HepG2 (cell line): Measurements from ENCODE around the gene CYB5D1. TPM values are rescaled to one million over a fixed set of nuclear protein-coding genes. Genes with fewer than 3 reads are reported as not detected.

ENCODE experiments used
- FOXA1 ChIP-seq, 2 experiments: fragments of 450-650 bp in 1 of 2; sonication (generic) in 1 of 2; formaldehyde crosslinking in 1 of 2; IDR thresholded peaks; 2 replicates each; pipeline versions ENCODE4 v1.4.0 to v1.6.1; 2016 to 2020; ENCODE audit warnings: missing genetic modification reagents in 1 of 2
- GABPB1 ChIP-seq: IDR thresholded peaks from 2 replicates; pipeline ENCODE4 v1.6.1; 2016; ENCODE audit warnings: mild to moderate bottlenecking, missing genetic modification reagents, moderate library complexity, missing compliant biosample characterization
- SKI ChIP-seq: fragments of 450-650 bp; IDR thresholded peaks from one replicate; pipeline ENCODE4 v1.6.1; 2018; ENCODE audit warnings: mild to moderate bottlenecking; ENCODE audit not compliant: partially characterized antibody
- TBL1XR1 ChIP-seq: fragments of 150-350 bp; IDR thresholded peaks from 2 replicates; pipeline ENCODE4 v1.6.1; 2014; ENCODE audit warnings: borderline replicate concordance, low read length; ENCODE audit not compliant: partially characterized antibody
- ZNF550 ChIP-seq: sonication (generic); formaldehyde crosslinking; IDR thresholded peaks from 2 replicates; pipeline ENCODE4 v1.4.0; 2020; ENCODE audit warnings: mild to moderate bottlenecking, missing genetic modification reagents, borderline replicate concordance
- ZSCAN30 ChIP-seq: sonication (generic); formaldehyde crosslinking; IDR thresholded peaks from 2 replicates; pipeline ENCODE4 v1.5.0; 2020; ENCODE audit warnings: mild to moderate bottlenecking, missing genetic modification reagents
- polyA plus RNA-seq, 8 experiments: library from polyadenylated mRNA; depleted of rRNA in 3 of 8; stranded (reverse) in 7 of 8; unstranded in 1 of 8; fragments of >200 nt; fragmentation: Illumina TruSeq in 4 of 8; extraction: Trizol in 4 of 8; gene quantifications; 2 replicates each; pipeline versions ENCODE4 v1.2.1 to v1.2.3, GENCODE V29; 2011 to 2016; ENCODE audit warnings: low read depth in 4 of 8, missing spikeins in 1 of 8, mixed read lengths in 1 of 8; ENCODE audit not compliant: insufficient read depth in 1 of 8
- total RNA-seq, 5 experiments: library from RNA; depleted of rRNA; stranded (reverse); fragments of >200 nt; fragmentation: Illumina TruSeq; extraction: Trizol; gene quantifications; 2 replicates each; pipeline ENCODE4 v1.2.3, GENCODE V29; 2016; ENCODE audit warnings: low read depth in 1 of 5
- TF ChIP-seq, protein P1 (sequence below): sonication (generic); formaldehyde crosslinking; IDR thresholded peaks from 2 replicates; pipeline ENCODE4 v1.5.0; 2020; ENCODE audit warnings: mild to moderate bottlenecking, missing genetic modification reagents, moderate library complexity
- TF ChIP-seq, protein P2 (sequence below): IDR thresholded peaks from 2 replicates; pipeline ENCODE4 v1.6.1; 2012; ENCODE audit warnings: inconsistent platforms
- TF ChIP-seq, protein P3 (sequence below), 2 experiments: IDR thresholded peaks; 2 replicates each; pipeline ENCODE4 v1.6.1; 2011 to 2012; ENCODE audit warnings: low read length in 2 of 2, borderline replicate concordance in 1 of 2, low read depth in 1 of 2, mild to moderate bottlenecking in 1 of 2, moderate library complexity in 1 of 2
- TF ChIP-seq, protein P4 (sequence below): sonication (generic); formaldehyde crosslinking; IDR thresholded peaks from 2 replicates; pipeline ENCODE4 v1.5.0; 2020; ENCODE audit warnings: missing genetic modification reagents
- TF ChIP-seq, protein P5 (sequence below): sonication (generic); formaldehyde crosslinking; IDR thresholded peaks from 2 replicates; pipeline ENCODE4 v1.4.0; 2020; ENCODE audit warnings: missing genetic modification reagents, borderline replicate concordance
- TF ChIP-seq, protein P6 (sequence below): sonication (generic); formaldehyde crosslinking; IDR thresholded peaks from 2 replicates; pipeline ENCODE4 v1.5.1; 2020; ENCODE audit warnings: mild to moderate bottlenecking, missing genetic modification reagents, moderate library complexity

The CYB5D1 gene
- total and polyA plus RNA-seq, 2 of the 13 experiments (the other 11 are each of a cell fraction or from before 2014, with no cell fraction given) = 8.9 to 17.0 TPM

DNA sequence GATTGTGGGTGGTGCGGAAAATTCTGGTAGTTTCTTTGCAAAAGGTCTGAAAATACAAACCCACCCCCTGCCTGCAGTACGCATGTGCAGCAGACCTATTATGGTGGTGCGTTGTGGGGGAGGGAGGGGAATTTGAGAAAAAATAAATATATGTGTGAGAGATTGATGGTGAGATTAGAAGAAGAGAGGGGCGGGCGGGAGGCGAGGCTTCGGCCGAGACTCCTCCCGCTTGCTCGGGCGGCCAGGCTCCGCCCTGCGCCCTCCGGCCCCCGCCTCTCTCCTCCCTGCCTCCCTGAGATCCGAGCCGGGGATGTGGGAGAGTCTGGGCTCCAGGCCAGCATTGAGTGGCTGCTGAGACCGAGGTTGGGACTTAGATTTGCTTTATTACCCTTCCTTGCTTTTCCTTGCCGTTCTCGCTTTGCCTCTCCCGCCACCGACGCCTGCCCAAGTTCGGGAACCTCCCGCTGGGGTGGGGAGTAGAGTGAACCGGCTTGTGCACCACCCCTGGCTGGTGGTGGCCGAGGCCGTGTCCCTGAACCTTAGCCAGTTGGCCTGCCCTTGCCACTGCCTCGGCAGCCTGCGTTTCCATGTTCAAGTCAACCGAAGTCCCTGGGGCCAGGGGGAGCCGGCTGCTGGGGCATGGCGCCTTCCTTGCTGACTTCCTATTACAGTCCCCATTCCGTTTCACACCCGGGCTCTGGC lies 29.8 kb downstream of the CYB5D1 start (continued):
- TF ChIP-seq, protein P1, sequence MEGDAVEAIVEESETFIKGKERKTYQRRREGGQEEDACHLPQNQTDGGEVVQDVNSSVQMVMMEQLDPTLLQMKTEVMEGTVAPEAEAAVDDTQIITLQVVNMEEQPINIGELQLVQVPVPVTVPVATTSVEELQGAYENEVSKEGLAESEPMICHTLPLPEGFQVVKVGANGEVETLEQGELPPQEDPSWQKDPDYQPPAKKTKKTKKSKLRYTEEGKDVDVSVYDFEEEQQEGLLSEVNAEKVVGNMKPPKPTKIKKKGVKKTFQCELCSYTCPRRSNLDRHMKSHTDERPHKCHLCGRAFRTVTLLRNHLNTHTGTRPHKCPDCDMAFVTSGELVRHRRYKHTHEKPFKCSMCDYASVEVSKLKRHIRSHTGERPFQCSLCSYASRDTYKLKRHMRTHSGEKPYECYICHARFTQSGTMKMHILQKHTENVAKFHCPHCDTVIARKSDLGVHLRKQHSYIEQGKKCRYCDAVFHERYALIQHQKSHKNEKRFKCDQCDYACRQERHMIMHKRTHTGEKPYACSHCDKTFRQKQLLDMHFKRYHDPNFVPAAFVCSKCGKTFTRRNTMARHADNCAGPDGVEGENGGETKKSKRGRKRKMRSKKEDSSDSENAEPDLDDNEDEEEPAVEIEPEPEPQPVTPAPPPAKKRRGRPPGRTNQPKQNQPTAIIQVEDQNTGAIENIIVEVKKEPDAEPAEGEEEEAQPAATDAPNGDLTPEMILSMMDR = peak; percentile 19
- TF ChIP-seq FOXA1 (IDR thresholded peaks at IDR 0.05) (no peak), FOXA1 (CRISPR knock-in tag; IDR thresholded peaks at IDR 0.05) (no peak), ZSCAN30 (CRISPR knock-in tag) (no peak), TBL1XR1 (peak; percentile 52), GABPB1 (CRISPR knock-in tag) (peak; percentile 51), SKI (peak; percentile 84), ZNF550 (CRISPR knock-in tag) (no peak)
- TF ChIP-seq, protein P2, sequence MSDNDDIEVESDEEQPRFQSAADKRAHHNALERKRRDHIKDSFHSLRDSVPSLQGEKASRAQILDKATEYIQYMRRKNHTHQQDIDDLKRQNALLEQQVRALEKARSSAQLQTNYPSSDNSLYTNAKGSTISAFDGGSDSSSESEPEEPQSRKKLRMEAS = no peak; the same call in 1 of the 2 replicates
- TF ChIP-seq, protein P3, sequence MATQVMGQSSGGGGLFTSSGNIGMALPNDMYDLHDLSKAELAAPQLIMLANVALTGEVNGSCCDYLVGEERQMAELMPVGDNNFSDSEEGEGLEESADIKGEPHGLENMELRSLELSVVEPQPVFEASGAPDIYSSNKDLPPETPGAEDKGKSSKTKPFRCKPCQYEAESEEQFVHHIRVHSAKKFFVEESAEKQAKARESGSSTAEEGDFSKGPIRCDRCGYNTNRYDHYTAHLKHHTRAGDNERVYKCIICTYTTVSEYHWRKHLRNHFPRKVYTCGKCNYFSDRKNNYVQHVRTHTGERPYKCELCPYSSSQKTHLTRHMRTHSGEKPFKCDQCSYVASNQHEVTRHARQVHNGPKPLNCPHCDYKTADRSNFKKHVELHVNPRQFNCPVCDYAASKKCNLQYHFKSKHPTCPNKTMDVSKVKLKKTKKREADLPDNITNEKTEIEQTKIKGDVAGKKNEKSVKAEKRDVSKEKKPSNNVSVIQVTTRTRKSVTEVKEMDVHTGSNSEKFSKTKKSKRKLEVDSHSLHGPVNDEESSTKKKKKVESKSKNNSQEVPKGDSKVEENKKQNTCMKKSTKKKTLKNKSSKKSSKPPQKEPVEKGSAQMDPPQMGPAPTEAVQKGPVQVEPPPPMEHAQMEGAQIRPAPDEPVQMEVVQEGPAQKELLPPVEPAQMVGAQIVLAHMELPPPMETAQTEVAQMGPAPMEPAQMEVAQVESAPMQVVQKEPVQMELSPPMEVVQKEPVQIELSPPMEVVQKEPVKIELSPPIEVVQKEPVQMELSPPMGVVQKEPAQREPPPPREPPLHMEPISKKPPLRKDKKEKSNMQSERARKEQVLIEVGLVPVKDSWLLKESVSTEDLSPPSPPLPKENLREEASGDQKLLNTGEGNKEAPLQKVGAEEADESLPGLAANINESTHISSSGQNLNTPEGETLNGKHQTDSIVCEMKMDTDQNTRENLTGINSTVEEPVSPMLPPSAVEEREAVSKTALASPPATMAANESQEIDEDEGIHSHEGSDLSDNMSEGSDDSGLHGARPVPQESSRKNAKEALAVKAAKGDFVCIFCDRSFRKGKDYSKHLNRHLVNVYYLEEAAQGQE (IDR thresholded peaks at IDR 0.05; ENCODE audit: borderline replicate concordance in 1 of 2, low read depth in 1 of 2, low read length in 2 of 2) = no peak
- TF ChIP-seq, protein P4, sequence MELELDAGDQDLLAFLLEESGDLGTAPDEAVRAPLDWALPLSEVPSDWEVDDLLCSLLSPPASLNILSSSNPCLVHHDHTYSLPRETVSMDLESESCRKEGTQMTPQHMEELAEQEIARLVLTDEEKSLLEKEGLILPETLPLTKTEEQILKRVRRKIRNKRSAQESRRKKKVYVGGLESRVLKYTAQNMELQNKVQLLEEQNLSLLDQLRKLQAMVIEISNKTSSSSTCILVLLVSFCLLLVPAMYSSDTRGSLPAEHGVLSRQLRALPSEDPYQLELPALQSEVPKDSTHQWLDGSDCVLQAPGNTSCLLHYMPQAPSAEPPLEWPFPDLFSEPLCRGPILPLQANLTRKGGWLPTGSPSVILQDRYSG (CRISPR knock-in tag) = no peak
- TF ChIP-seq, protein P5, sequence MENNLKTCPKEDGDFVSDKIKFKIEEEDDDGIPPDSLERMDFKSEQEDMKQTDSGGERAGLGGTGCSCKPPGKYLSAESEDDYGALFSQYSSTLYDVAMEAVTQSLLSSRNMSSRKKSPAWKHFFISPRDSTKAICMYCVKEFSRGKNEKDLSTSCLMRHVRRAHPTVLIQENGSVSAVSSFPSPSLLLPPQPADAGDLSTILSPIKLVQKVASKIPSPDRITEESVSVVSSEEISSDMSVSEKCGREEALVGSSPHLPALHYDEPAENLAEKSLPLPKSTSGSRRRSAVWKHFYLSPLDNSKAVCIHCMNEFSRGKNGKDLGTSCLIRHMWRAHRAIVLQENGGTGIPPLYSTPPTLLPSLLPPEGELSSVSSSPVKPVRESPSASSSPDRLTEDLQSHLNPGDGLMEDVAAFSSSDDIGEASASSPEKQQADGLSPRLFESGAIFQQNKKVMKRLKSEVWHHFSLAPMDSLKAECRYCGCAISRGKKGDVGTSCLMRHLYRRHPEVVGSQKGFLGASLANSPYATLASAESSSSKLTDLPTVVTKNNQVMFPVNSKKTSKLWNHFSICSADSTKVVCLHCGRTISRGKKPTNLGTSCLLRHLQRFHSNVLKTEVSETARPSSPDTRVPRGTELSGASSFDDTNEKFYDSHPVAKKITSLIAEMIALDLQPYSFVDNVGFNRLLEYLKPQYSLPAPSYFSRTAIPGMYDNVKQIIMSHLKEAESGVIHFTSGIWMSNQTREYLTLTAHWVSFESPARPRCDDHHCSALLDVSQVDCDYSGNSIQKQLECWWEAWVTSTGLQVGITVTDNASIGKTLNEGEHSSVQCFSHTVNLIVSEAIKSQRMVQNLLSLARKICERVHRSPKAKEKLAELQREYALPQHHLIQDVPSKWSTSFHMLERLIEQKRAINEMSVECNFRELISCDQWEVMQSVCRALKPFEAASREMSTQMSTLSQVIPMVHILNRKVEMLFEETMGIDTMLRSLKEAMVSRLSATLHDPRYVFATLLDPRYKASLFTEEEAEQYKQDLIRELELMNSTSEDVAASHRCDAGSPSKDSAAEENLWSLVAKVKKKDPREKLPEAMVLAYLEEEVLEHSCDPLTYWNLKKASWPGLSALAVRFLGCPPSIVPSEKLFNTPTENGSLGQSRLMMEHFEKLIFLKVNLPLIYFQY = no peak
- TF ChIP-seq, protein P6, sequence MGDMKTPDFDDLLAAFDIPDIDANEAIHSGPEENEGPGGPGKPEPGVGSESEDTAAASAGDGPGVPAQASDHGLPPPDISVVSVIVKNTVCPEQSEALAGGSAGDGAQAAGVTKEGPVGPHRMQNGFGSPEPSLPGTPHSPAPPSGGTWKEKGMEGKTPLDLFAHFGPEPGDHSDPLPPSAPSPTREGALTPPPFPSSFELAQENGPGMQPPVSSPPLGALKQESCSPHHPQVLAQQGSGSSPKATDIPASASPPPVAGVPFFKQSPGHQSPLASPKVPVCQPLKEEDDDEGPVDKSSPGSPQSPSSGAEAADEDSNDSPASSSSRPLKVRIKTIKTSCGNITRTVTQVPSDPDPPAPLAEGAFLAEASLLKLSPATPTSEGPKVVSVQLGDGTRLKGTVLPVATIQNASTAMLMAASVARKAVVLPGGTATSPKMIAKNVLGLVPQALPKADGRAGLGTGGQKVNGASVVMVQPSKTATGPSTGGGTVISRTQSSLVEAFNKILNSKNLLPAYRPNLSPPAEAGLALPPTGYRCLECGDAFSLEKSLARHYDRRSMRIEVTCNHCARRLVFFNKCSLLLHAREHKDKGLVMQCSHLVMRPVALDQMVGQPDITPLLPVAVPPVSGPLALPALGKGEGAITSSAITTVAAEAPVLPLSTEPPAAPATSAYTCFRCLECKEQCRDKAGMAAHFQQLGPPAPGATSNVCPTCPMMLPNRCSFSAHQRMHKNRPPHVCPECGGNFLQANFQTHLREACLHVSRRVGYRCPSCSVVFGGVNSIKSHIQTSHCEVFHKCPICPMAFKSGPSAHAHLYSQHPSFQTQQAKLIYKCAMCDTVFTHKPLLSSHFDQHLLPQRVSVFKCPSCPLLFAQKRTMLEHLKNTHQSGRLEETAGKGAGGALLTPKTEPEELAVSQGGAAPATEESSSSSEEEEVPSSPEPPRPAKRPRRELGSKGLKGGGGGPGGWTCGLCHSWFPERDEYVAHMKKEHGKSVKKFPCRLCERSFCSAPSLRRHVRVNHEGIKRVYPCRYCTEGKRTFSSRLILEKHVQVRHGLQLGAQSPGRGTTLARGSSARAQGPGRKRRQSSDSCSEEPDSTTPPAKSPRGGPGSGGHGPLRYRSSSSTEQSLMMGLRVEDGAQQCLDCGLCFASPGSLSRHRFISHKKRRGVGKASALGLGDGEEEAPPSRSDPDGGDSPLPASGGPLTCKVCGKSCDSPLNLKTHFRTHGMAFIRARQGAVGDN (CRISPR knock-in tag) = peak; percentile 89
